ENCODE data around the gene METTL9.

DNA sequence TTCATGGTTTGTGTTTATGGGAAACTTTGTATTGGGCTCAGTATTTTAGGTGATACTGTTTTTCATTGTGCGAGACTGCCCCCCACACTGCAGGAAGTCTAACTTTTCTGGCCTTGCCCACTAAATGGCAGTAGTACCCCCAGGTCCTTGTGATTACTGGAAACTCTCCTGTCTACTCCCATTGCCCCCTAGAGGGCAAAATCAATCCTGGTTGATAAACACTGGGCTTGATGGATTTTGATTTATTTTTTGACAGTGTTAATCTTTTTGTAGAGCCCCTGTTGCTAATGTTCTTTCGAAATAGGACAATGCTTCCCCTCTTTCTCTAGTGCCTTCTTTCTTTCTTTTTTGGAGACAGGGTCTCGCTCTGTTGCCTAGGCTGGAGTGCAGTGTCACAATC, 15.5 kb downstream of the METTL9 start:
- TF ChIP-seq SIN3A (IDR thresholded peaks at IDR 0.05; ENCODE audit: borderline replicate concordance, insufficient read depth, low read length) (no peak), TAF1 (IDR thresholded peaks at IDR 0.05; ENCODE audit: borderline replicate concordance, insufficient read depth, low read length) (no peak), POLR2AphosphoS5 (IDR thresholded peaks at IDR 0.05; ENCODE audit: low read depth, low read length) (no peak)

Measured in PFSK-1 (cell line).